Neural crest cell (in vitro differentiated cells): ENCODE data around the gene EPHA4. TPM values are rescaled to one million over a fixed set of nuclear protein-coding genes. Genes with fewer than 3 reads are reported as not detected.

Source experiments
- DNase-seq: peaks from one replicate; pipeline ENCODE4 v3.0.0; 2021; ENCODE audit warnings: low read depth, mixed read lengths, low spot score
- H3K27ac Mint-ChIP-seq: one replicate; pipeline ENCODE4 v1.8.0; 2021; ENCODE audit warnings: mild to moderate bottlenecking, mixed read lengths; ENCODE audit not compliant: unreplicated experiment
- H3K27me3 Mint-ChIP-seq: 2 replicates; pipeline ENCODE4 v1.8.0; 2021; ENCODE audit warnings: low read depth, mild to moderate bottlenecking, mixed read lengths
- H3K36me3 Mint-ChIP-seq: 2 replicates; pipeline ENCODE4 v1.8.0; 2021; ENCODE audit warnings: low read depth, mild to moderate bottlenecking, mixed read lengths
- H3K4me1 Mint-ChIP-seq: 2 replicates; pipeline ENCODE4 v1.8.0; 2021; ENCODE audit warnings: mixed read lengths
- H3K4me3 Mint-ChIP-seq: one replicate; pipeline ENCODE4 v1.8.0; 2021; ENCODE audit warnings: mild to moderate bottlenecking, mixed read lengths
- H3K9me3 Mint-ChIP-seq: 2 replicates; pipeline ENCODE4 v1.8.0; 2021; ENCODE audit warnings: mixed read lengths
- total RNA-seq: library from RNA; stranded (reverse); gene quantifications from 2 replicates; pipeline ENCODE4 v1.2.1, GENCODE V29; 2021
- TF ChIP-seq, protein P1 (sequence below): fragments of 200-600 bp; sonication (generic); conservative IDR thresholded peaks from 2 replicates; pipeline ENCODE4 v1.5.0; 2021; ENCODE audit warnings: antibody characterized with exemption, mild to moderate bottlenecking

EPHA4 gene
- total RNA-seq, 1 donor from 2014 or later = 108 TPM

DNA sequence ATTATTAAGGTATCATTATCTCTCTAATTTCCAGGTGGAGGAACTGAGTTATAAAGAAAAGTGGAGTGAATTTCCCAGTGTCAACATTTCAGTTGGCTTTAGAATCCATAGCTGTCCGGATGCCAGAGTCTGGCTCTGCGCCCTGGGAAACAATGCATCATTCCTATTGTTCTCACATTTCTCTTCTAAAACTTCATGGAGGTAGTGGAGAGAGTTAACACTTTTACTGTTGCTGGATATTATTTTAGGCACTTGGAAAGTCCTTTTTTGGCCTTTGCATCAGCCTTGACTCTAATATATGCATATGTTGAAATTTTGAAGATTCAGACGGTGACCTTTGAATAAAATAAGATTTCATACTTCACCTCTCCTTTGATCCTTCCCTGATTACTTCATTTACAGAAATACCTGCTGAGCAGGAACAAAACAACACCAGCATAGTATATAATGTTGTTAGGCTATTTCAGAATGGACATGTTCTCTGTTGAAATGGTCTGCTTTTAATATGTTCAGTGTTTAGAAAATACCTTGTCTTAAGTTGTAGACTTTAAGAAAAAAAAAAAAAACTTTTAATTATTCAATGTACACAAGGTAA, 148.8 kb downstream of the EPHA4 start:
- Mint-ChIP-seq H3K36me3 (peaks cover 20% of the 10 kb centered on the region), H3K4me3 (no peak overlapping the region), H3K27me3 (no peaks in the 10 kb centered on the region), H3K4me1 (peaks cover 6% of the 10 kb centered on the region), H3K27ac (no peak overlapping the region), H3K9me3 (no peaks in the 10 kb centered on the region)
- DNase-seq = no peak
- TF ChIP-seq, protein P1, sequence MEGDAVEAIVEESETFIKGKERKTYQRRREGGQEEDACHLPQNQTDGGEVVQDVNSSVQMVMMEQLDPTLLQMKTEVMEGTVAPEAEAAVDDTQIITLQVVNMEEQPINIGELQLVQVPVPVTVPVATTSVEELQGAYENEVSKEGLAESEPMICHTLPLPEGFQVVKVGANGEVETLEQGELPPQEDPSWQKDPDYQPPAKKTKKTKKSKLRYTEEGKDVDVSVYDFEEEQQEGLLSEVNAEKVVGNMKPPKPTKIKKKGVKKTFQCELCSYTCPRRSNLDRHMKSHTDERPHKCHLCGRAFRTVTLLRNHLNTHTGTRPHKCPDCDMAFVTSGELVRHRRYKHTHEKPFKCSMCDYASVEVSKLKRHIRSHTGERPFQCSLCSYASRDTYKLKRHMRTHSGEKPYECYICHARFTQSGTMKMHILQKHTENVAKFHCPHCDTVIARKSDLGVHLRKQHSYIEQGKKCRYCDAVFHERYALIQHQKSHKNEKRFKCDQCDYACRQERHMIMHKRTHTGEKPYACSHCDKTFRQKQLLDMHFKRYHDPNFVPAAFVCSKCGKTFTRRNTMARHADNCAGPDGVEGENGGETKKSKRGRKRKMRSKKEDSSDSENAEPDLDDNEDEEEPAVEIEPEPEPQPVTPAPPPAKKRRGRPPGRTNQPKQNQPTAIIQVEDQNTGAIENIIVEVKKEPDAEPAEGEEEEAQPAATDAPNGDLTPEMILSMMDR = no peak

DNA sequence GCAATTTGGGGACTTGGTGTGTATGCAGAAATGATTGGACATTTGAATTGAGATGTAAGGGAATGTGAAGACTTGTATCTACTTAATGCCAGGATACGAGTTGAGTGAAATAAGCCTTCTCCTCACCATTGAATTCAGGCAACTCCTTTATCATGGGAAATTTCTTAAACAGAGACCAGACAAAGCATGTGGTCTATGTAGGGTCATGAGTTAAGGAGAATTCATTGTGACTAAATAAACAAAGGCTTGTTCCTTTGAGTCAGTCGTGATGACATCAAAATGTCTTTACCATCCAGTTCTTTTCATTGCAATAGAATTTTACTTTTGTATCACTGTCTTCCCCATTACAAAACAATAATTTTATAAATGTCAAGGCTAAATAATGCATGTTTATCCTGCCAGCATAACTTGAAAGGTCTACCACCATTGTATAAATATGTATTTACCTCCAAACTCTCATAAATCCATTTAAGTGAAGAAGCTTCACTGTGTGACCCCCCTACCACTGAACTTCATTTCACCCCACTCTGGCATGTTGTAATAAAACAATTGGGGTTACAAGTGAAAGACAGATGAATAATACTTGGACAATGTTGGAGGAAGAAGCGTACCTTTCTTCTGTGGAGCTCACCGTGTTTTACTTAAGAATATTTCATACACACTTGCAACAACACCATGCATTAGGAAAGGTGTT, 149.4 kb downstream of the EPHA4 start:
- no peaks in the 10 kb centered on the region for H3K27me3 Mint-ChIP-seq
- H3K4me3 Mint-ChIP-seq = no peak overlapping the region
- no peak overlapping the region for H3K27ac Mint-ChIP-seq
- peaks cover 4% of the 10 kb centered on the region for H3K4me1 Mint-ChIP-seq
- H3K9me3 Mint-ChIP-seq = no peaks in the 10 kb centered on the region
- TF ChIP-seq, protein P1 = no peak
- no peak for DNase-seq
- H3K36me3 Mint-ChIP-seq = peaks cover 21% of the 10 kb centered on the region

DNA sequence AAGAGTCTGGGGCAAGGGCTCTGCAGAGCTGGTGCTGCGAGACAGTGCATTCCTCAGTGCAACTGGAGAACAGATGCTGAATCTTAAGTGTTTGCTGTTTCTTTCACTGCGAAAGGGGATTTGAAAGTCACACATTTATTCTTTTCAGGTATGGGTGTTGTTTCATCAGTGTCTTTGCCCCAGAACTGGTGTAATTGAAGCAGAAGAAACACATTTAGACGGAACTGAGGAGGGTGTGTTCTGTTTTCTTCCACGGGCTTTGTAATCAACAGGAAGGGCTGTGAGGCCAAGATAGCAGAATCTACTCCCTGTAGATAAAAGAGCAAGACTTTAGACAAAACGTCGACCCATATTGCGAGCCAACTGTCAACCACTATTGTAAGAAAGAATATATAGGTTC, 151.9 kb downstream of the EPHA4 start:
- H3K27ac Mint-ChIP-seq = no peak overlapping the region
- no peaks in the 10 kb centered on the region for H3K9me3 Mint-ChIP-seq
- H3K27me3 Mint-ChIP-seq = no peaks in the 10 kb centered on the region
- TF ChIP-seq, protein P1 = no peak
- DNase-seq = no peak
- peaks cover 4% of the 10 kb centered on the region for H3K4me1 Mint-ChIP-seq
- H3K4me3 Mint-ChIP-seq = no peak overlapping the region
- H3K36me3 Mint-ChIP-seq = peaks cover 26% of the 10 kb centered on the region

DNA sequence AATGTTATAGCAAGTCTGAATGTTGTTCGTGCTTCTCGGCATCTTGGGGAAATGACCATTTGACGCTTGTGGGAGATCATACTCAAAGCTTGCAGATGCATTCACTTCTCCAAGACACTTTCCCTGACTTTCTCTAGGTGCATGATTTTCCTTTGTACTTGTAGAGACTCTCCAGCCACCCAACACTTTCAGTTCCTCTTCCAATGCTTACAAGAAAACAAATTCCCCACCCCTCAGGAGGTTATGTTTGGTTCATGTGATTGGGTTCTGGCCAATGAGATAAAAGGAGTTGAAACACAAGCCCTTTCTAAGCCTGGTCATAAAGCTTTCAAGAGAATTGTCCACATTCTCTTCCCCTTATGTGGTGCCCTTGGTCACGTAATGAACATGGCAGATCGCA, 156.3 kb downstream of the EPHA4 start:
- no peak for DNase-seq
- H3K36me3 Mint-ChIP-seq = peaks cover 20% of the 10 kb centered on the region
- H3K4me1 Mint-ChIP-seq = no peaks in the 10 kb centered on the region
- peaks cover 3% of the 10 kb centered on the region for H3K9me3 Mint-ChIP-seq
- no peak overlapping the region for H3K27ac Mint-ChIP-seq
- no peak overlapping the region for H3K4me3 Mint-ChIP-seq
- H3K27me3 Mint-ChIP-seq = no peaks in the 10 kb centered on the region
- TF ChIP-seq, protein P1 = no peak

DNA sequence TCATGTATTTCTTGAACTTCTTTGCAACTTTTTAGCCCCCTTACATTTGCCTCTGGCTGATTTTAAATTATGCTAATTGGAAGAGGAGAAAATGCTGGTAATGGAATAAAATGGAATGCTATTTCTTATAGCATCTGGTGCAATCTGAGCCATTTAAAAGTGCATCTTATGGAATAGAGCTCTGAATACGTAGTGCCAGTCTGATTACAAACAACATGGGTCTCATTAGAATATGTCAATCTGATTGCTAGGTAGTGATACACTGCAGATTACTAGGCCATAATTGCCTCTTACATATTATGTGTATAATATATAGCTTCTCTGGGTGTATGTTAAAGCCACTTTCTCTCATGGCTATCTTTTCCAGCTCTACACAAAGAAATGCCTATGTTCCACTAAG, 159.1 kb downstream of the EPHA4 start:
- Mint-ChIP-seq H3K36me3 (peaks cover 11% of the 10 kb centered on the region), H3K4me3 (no peak overlapping the region), H3K4me1 (no peaks in the 10 kb centered on the region), H3K27ac (no peak overlapping the region), H3K27me3 (no peaks in the 10 kb centered on the region), H3K9me3 (peaks cover 5% of the 10 kb centered on the region)
- TF ChIP-seq, protein P1 = no peak
- DNase-seq = no peak
